HG03432 (cell line): ENCODE measurements around the gene ARHGAP32.

Experiments used
- ATAC-seq: cut with Tn5 transposase; IDR thresholded peaks from one replicate; pipeline ENCODE4 v1.9.1; 2021; ENCODE audit warnings: mild to moderate bottlenecking, moderate library complexity; ENCODE audit not compliant: unreplicated experiment

ARHGAP32 gene

GRCh38 chr11:129192150-129192549 lies at the start of gene ARHGAP32:
Gene ARHGAP32, minus strand, starts transcription at chr11:129192325. Its CDS starts 127 bp downstream, at chr11:129192198.
- no peak for ATAC-seq

GRCh38 chr11:129239207-129239606 lies 47.1 kb upstream of the ARHGAP32 start:
- ATAC-seq, result no peak

- ATAC-seq, result no peak
These were observed 45.9 kb upstream of the ARHGAP32 start for GRCh38 chr11:129237880-129238638.

DNA sequence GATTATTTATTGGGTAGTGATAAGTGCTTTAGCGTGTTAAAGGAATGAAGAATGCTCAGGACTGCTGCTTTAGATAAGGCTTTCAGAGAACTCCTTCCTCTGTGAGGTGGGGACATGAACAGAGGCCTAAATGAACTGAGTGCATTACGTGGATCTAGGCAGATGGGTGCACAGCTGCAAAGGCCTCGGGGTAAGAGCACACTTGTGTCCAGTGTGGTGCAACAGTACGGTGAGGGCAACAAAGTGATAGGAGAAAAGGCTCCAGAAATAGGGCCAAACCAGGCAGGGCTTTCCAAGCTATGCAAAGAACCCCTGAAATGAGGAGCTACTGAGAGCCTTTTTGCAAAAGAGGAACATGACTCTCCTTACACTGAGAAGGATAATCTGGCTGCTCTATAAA lies 45.3 kb upstream of the ARHGAP32 start:
- ATAC-seq, result no peak

DNA sequence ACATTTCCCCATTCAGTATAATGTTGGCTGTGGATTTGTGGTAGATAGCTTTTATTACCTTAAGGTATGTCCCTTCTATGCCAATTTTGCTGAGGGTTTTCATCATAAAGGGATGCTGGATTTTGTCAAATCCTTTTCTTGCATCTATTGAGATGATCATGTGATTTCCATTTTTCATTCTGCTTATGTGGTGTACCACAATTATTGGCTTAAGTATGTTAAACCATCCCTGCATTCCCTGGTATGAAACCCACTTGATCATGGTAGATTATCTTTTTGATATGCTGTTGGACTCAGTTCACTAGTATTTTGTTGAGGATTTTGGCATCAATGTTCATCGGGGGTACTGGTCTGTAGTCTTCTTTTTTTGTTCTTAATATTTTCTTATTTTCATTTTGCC lies 44.7 kb upstream of the ARHGAP32 start:
- no peak for ATAC-seq

GRCh38 chr11:129234978-129235377 lies 42.9 kb upstream of the ARHGAP32 start:
- ATAC-seq, result no peak

DNA sequence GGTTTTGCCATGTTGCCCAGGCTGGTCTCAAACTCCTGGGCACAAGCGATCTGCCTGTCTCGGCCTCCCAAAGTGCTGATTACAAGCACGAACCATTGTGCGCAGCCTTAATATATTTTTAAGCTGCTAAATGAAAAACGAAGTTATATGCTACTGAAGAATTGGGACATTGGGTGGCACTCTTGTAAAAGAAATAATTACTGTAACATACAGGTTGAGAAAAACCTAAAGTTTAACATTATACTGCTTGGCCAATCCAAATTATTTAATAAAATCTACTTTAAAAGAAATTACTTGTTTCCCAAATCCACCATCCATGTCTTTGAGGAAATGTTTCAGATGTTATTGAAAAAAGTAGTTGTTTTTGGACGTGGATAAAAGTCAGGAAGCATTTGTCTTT lies 37.9 kb upstream of the ARHGAP32 start:
- ATAC-seq, result no peak

DNA sequence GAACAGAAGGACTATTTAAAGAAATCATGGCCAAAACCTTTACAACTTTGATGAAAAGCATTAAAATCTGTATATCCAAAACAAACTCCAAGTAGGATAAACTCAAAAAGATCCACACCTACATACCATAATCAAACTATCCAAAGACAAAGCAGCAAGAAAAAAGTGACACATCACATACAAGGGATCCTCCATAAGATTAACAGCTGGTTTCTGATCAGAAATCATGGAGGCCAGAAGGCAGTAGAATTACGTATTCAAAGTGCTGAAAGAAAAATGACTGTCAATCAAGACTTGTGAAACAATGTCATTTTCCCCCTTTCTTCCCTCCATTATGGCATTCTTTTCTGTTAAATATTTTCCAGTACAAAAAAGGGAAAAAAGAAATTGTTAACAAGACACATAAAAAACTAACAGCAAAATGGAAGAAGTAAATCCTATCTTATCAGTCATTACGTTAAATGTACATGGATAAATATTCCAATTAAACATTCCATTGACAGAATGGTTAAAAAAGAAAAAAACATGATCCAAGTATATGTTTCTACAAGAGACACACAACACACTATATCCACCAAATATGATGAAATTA lies 34.2 kb upstream of the ARHGAP32 start:
- no peak for ATAC-seq

DNA sequence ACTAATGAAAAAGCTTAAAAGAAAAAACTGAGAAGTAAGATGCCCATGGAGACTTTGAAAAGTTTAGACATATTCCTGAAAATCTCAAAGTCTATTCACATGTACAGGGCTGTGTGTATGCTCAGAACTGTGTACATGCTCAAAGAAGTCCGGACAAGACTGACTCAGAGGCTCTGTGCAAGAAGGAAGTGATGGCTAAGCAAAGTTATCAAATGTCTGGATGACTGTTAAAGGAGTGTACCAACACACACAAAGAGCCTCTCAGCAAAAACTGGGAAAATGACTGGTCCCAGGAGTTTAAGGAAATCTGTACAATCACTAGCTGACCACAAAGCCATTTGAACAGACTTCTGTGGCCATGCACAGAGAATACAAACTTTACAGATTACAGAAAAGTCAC lies 33.1 kb upstream of the ARHGAP32 start:
- ATAC-seq, result no peak

DNA sequence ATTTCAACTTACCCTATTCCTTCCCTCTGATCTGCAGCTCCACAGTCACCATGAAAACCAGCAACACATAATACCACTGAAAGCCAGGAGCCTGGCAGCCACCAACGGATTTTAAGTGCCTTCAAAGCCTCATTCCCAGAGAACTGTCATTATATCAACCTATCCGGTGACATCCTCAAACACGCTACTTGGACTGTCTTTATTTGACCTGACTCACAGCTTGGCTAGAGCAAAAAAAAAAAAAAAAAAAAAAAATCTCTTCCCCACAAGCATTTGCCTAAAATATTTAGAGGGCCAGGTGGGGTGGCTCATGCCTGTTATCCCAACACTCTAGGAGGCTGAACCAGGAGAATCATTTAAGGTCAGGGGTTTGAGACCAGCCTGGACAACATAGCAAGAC lies 32.4 kb upstream of the ARHGAP32 start:
- no peak for ATAC-seq

GRCh38 chr11:129223701-129224149 lies 31.6 kb upstream of the ARHGAP32 start:
- no peak for ATAC-seq

DNA sequence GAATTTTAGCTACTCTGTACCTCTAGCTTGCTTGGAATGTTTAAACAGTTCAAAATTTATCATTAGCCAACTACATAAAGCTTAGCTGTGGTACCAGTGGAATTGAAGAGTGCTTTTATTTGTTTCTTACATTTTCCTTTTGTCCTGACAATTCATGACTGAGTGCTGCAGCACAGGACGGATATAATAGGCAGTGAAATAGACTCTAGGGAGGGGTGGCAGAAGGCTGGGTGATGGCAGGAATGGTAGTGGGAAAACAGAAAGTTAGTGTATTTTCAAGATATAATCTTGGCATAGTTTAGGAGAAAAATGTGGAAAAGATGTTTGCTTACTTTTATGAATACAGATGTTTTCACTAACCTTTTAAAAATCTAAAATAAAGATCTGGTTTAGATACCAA lies 31.1 kb upstream of the ARHGAP32 start:
- ATAC-seq, result no peak

GRCh38 chr11:129222158-129222557 lies 30.0 kb upstream of the ARHGAP32 start:
- ATAC-seq, result no peak

GRCh38 chr11:129215506-129216245 lies 23.6 kb upstream of the ARHGAP32 start:
- ATAC-seq, result no peak

- no peak for ATAC-seq
These were observed 22.7 kb upstream of the ARHGAP32 start for GRCh38 chr11:129214710-129215295.

DNA sequence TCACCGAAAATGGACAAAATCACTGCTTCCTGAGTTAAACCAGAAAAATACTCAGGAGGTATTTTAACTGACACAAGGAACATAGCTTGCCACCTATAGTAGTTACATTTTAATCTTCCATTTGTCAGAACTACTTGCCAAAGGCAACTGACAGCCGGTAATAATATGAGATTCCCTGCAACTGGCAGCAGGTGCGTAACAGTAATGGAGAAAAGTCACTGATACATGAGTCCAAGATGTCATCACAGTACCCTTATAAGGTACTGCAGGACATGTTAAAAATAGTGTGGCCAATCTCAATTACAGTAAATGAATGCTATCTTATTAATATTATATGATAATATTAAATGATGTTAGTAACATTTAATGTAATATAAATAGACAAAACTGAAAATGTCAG lies 21.1 kb upstream of the ARHGAP32 start:
- no peak for ATAC-seq

DNA sequence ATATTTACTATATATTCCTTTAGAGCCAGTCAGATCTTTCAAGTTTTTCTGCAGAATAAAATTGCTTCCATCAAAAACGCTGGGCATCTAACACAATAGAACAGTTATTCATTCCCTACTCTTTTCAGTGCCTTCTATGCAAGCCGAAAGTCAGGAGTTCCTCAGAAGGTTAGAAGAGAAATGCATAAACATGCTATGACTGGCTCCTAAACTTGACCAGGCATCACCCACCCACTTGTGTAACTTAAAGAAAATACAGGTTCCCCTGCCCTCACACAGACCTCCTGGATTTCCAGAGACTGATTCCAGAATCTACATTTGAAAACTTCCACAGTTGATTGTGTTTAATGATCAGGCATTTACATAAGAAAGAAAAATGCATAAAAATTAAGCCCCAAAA lies 19.3 kb upstream of the ARHGAP32 start:
- no peak for ATAC-seq

DNA sequence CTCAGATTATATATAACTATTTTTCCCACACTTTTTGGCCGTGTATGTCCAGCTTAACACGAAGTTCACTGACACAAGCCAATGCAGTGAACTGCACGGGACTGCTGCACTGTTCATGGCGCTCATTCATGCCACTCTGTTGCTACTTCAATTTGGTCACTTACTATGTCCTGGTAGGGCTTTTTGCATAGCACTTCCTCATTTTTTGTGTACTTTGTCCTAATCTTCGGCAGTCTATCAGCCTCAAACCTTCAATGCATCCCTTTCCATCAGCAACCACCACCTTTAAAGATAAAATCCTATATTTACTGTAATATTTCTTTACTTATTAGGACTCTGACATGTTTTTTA lies 18.7 kb upstream of the ARHGAP32 start:
- no peak for ATAC-seq

- ATAC-seq, result no peak
These were observed 18.0 kb upstream of the ARHGAP32 start for GRCh38 chr11:129209891-129210830.

DNA sequence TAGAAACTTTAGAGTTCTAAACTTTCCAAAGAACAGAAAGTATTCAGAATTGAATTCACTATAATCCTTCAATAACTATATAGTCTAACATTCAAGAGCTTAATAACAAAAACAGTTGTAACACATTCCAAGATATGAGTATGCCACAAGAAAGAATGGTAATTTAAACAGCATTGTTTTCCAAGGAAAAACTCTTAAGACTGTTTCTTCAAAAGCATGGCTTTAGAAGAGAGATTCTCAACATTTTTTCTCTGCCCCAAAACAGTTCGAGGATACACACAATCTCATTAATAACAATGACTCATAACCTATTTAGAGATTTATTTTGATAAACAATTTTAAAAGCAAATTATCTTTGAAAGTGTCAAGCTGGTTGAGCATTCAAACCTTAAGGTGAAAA lies 16.7 kb upstream of the ARHGAP32 start:
- ATAC-seq, result no peak
